ENCODE data around the gene ENTPD3.

ENTPD3 gene

GRCh38 chr3:40382617-40382979, 4.4 kb upstream of the ENTPD3 start:
- ATAC-seq (ENCODE audit: low read depth) (no peak), DNase-seq (ENCODE audit: low spot score in 2 of 2) (no peak)
- peaks cover 3% of the 10 kb centered on the region for H3K4me1 Mint-ChIP-seq
- peaks cover 1% of the 10 kb centered on the region for H3K36me3 Mint-ChIP-seq
- peaks cover 5% of the 10 kb centered on the region for H3K9me3 Mint-ChIP-seq
- H3K27ac Mint-ChIP-seq, result no peak overlapping the region
- H3K27me3 Mint-ChIP-seq, result peaks cover 7% of the 10 kb centered on the region
- H3K4me3 Mint-ChIP-seq, result no peak overlapping the region

GRCh38 chr3:40386213-40386612, 771 bp upstream of the ENTPD3 start:
- no peak for ATAC-seq (ENCODE audit: low read depth)
- Mint-ChIP-seq H3K36me3 (peaks cover 7% of the 10 kb centered on the region), H3K27ac (no peak overlapping the region), H3K4me3 (no peak overlapping the region), H3K27me3 (peaks cover 14% of the 10 kb centered on the region), H3K9me3 (no peaks in the 10 kb centered on the region), H3K4me1 (peaks cover 3% of the 10 kb centered on the region)
- no peak for DNase-seq (ENCODE audit: low spot score in 2 of 2)

GRCh38 chr3:40387895-40388254, 891 bp downstream of the ENTPD3 start:
- Mint-ChIP-seq H3K27me3 (peaks cover 14% of the 10 kb centered on the region), H3K36me3 (peaks cover 18% of the 10 kb centered on the region), H3K4me1 (peaks cover 3% of the 10 kb centered on the region), H3K4me3 (no peak overlapping the region), H3K9me3 (no peaks in the 10 kb centered on the region), H3K27ac (no peak overlapping the region)
- DNase-seq (ENCODE audit: low spot score in 2 of 2), result no peak
- no peak for ATAC-seq (ENCODE audit: low read depth)

DNA sequence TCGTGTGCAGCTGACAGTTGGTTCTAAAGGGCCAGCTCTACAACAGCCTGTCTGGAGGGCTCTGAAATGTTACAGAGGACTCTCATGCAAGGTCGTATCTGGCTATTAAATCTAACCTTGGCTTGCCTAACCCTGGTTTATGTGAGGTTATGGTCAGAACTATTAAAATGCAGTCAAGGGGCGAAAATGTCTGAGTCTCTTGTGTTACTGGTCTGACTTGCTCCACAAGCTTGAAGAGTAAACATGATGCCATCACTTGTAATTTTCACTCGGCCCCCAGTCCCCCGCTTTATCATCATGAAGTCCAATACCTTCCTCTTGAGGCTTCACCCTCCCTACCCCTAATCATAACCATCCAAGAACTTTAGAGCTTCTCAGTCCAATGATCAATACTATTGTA, 9.4 kb downstream of the ENTPD3 start:
- ATAC-seq (ENCODE audit: low read depth) (no peak), DNase-seq (ENCODE audit: low spot score in 2 of 2) (no peak)
- no peaks in the 10 kb centered on the region for H3K27me3 Mint-ChIP-seq
- peaks cover 31% of the 10 kb centered on the region for H3K36me3 Mint-ChIP-seq
- no peak overlapping the region for H3K27ac Mint-ChIP-seq
- H3K4me3 Mint-ChIP-seq, result no peak overlapping the region
- no peaks in the 10 kb centered on the region for H3K9me3 Mint-ChIP-seq
- H3K4me1 Mint-ChIP-seq, result no peaks in the 10 kb centered on the region

- ATAC-seq (ENCODE audit: low read depth) (no peak), DNase-seq (ENCODE audit: low spot score in 2 of 2) (no peak)
- Mint-ChIP-seq H3K27ac (no peak overlapping the region), H3K4me1 (no peaks in the 10 kb centered on the region), H3K27me3 (no peaks in the 10 kb centered on the region), H3K4me3 (no peak overlapping the region), H3K36me3 (peaks cover 25% of the 10 kb centered on the region), H3K9me3 (no peaks in the 10 kb centered on the region)
Measured at GRCh38 chr3:40397129-40397528, 10.1 kb downstream of the ENTPD3 start.

DNA sequence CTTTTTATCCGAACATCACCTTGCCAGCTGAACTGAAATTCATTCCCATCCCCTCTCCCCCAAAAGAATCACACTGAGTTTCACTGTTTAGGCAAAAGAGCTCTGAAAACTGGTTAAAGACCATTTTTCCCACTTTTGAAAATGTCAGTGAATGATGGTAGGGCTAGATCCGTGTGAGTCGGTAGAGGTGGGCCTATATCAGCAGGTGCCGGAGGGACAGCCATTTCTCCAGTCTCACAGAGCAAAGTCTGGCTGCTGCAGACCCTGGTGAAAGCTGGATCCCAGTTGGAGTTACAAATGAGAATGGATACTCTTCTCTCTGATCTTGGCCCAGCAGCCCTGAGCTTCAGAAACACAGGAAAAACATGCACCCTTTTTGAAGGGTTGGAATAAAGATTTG, 10.9 kb downstream of the ENTPD3 start:
- Mint-ChIP-seq H3K27ac (no peak overlapping the region), H3K27me3 (no peaks in the 10 kb centered on the region), H3K9me3 (no peaks in the 10 kb centered on the region), H3K36me3 (peaks cover 20% of the 10 kb centered on the region), H3K4me1 (no peaks in the 10 kb centered on the region), H3K4me3 (no peak overlapping the region)
- no peak for DNase-seq (ENCODE audit: low spot score in 2 of 2)
- ATAC-seq (ENCODE audit: low read depth), result no peak

DNA sequence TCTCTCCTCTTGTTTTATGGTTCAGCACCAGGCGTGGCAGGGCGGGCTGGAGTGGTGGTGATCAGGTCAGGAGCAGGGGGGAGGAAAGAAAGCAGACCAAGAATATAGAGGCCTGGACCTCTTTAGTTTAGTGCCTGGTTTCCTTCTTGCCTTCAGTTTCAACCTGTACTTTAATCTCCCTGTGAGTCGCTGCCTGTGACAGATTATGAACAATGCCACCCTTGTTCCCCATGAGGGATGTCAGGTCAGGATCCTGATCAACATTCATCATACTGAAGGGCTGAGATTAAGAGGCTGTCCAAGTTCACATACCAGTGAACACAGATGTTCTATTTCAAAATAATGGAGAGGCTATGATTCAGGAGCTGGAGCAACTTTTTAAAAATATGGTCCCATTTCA, 11.4 kb downstream of the ENTPD3 start:
- Mint-ChIP-seq H3K36me3 (peaks cover 20% of the 10 kb centered on the region), H3K4me3 (no peak overlapping the region), H3K27me3 (no peaks in the 10 kb centered on the region), H3K4me1 (no peaks in the 10 kb centered on the region), H3K27ac (no peak overlapping the region), H3K9me3 (no peaks in the 10 kb centered on the region)
- ATAC-seq (ENCODE audit: low read depth) (no peak), DNase-seq (ENCODE audit: low spot score in 2 of 2) (no peak)

GRCh38 chr3:40404591-40405198, 17.7 kb downstream of the ENTPD3 start:
- no peak for DNase-seq (ENCODE audit: low spot score in 2 of 2)
- no peak for ATAC-seq (ENCODE audit: low read depth)
- no peak overlapping the region for H3K4me3 Mint-ChIP-seq

DNA sequence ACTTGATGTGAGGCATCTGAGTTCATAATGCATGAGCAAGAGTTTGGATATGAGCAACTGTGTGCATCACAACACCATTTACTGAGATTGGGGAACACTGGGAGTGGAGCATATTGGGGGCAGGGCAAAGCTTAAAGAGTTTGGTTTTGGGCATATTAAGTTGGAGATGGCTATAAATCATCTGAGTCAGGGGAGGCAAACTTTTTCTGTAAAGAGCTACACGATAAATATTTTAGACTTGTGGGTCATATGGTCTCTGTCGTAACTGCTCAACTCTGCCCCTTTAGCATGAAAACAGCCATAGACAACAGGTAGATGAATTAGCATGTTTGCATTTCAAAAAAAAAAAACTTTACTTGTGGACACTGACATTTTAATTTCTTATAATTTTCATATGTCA, 20.0 kb downstream of the ENTPD3 start:
- Mint-ChIP-seq H3K27me3 (no peaks in the 10 kb centered on the region), H3K9me3 (no peaks in the 10 kb centered on the region), H3K4me1 (no peaks in the 10 kb centered on the region), H3K4me3 (no peak overlapping the region), H3K27ac (no peak overlapping the region), H3K36me3 (peaks cover 2% of the 10 kb centered on the region)
- ATAC-seq (ENCODE audit: low read depth) (no peak), DNase-seq (ENCODE audit: low spot score in 2 of 2) (no peak)

More at GRCh38 chr3:40404591-40405198, 17.7 kb downstream of the ENTPD3 start:
- Mint-ChIP-seq H3K27ac (no peak overlapping the region), H3K36me3 (peaks cover 2% of the 10 kb centered on the region), H3K4me1 (no peaks in the 10 kb centered on the region), H3K27me3 (no peaks in the 10 kb centered on the region), H3K9me3 (no peaks in the 10 kb centered on the region)

- no peaks in the 10 kb centered on the region for H3K27me3 Mint-ChIP-seq
- ATAC-seq (ENCODE audit: low read depth), result no peak
- H3K4me3 Mint-ChIP-seq, result no peak overlapping the region
- no peaks in the 10 kb centered on the region for H3K4me1 Mint-ChIP-seq
- H3K27ac Mint-ChIP-seq, result no peak overlapping the region
- peaks cover 2% of the 10 kb centered on the region for H3K36me3 Mint-ChIP-seq
- no peaks in the 10 kb centered on the region for H3K9me3 Mint-ChIP-seq
- no peak for DNase-seq (ENCODE audit: low spot score in 2 of 2)
Measured at GRCh38 chr3:40407611-40408010, 20.6 kb downstream of the ENTPD3 start.

- peaks cover 2% of the 10 kb centered on the region for H3K36me3 Mint-ChIP-seq
- DNase-seq (ENCODE audit: low spot score in 2 of 2), result no peak
- H3K27ac Mint-ChIP-seq, result no peak overlapping the region
- ATAC-seq (ENCODE audit: low read depth), result no peak
- no peaks in the 10 kb centered on the region for H3K4me1 Mint-ChIP-seq
- no peak overlapping the region for H3K4me3 Mint-ChIP-seq
- no peaks in the 10 kb centered on the region for H3K9me3 Mint-ChIP-seq
- peaks cover 2% of the 10 kb centered on the region for H3K27me3 Mint-ChIP-seq
Measured at GRCh38 chr3:40414270-40414669, 27.3 kb downstream of the ENTPD3 start.

- no peak overlapping the region for H3K4me3 Mint-ChIP-seq
- no peaks in the 10 kb centered on the region for H3K4me1 Mint-ChIP-seq
- H3K36me3 Mint-ChIP-seq, result peaks cover 8% of the 10 kb centered on the region
- ATAC-seq (ENCODE audit: low read depth) (no peak), DNase-seq (ENCODE audit: low spot score in 2 of 2) (no peak)
- no peak overlapping the region for H3K27ac Mint-ChIP-seq
- no peaks in the 10 kb centered on the region for H3K9me3 Mint-ChIP-seq
- peaks cover 2% of the 10 kb centered on the region for H3K27me3 Mint-ChIP-seq
Measured at GRCh38 chr3:40417845-40418543, 31.0 kb downstream of the ENTPD3 start.

DNA sequence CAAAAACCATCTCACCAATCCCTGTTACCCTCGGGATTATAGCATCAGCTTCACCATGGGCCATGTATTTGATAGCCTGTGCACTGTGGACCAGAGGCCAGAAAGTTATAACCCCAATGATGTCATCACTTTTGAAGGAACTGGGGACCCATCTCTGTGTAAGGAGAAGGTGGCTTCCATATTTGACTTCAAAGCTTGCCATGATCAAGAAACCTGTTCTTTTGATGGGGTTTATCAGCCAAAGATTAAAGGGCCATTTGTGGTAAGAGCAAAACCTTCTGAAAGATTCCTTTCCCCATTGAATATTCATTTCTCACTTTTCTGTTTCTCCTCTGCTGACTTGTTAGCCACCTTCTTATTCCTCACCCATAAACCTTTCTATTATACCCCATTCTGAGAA, 35.9 kb downstream of the ENTPD3 start:
- no peak for ATAC-seq (ENCODE audit: low read depth)
- Mint-ChIP-seq H3K4me3 (no peak overlapping the region), H3K27me3 (no peaks in the 10 kb centered on the region), H3K27ac (no peak overlapping the region), H3K9me3 (no peaks in the 10 kb centered on the region), H3K36me3 (peaks cover 17% of the 10 kb centered on the region), H3K4me1 (no peaks in the 10 kb centered on the region)
- no peak for DNase-seq (ENCODE audit: low spot score in 2 of 2)

GRCh38 chr3:40427045-40427669, 40.2 kb downstream of the ENTPD3 start:
- no peaks in the 10 kb centered on the region for H3K27me3 Mint-ChIP-seq
- H3K4me3 Mint-ChIP-seq, result no peak overlapping the region
- peaks cover 22% of the 10 kb centered on the region for H3K36me3 Mint-ChIP-seq
- DNase-seq (ENCODE audit: low spot score in 2 of 2) (no peak), ATAC-seq (ENCODE audit: low read depth) (no peak)
- peak overlapping the region; percentile 53 for H3K27ac Mint-ChIP-seq
- H3K4me1 Mint-ChIP-seq, result no peaks in the 10 kb centered on the region
- H3K9me3 Mint-ChIP-seq, result no peaks in the 10 kb centered on the region

DNA sequence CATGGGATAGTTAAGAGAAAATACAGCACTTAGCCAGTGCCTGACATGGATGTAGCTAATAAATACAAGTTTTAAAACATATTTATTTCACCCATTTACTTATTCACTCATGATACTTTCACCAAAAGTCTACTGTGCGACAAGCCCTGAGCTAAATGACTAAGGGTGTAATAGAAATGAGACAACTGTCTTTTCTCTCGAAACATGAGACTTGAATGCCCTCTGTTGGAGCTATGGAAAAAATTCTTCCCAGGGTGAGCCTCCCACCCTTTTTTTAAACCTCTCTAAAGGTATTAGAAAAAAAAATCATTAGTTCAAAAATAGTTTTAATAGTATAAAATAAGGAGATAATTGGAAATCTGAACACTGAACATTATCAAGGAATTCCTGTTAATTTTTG, 45.8 kb downstream of the ENTPD3 start:
- H3K4me1 Mint-ChIP-seq, result no peaks in the 10 kb centered on the region
- H3K27ac Mint-ChIP-seq, result no peak overlapping the region
- no peaks in the 10 kb centered on the region for H3K9me3 Mint-ChIP-seq
- no peak for DNase-seq (ENCODE audit: low spot score in 2 of 2)
- H3K4me3 Mint-ChIP-seq, result no peak overlapping the region
- no peaks in the 10 kb centered on the region for H3K27me3 Mint-ChIP-seq
- H3K36me3 Mint-ChIP-seq, result peaks cover 17% of the 10 kb centered on the region
- no peak for ATAC-seq (ENCODE audit: low read depth)
